Kidney (tissue), 14 donors: ENCODE data around the gene SLC30A2. TPM values are rescaled to one million over a fixed set of nuclear protein-coding genes. Genes with fewer than 3 reads are reported as not detected.

Experiments
- DNase-seq, 5 donors: peaks; one replicate each; pipeline ENCODE4 v3.0.0-alpha.2; 2013 to 2020
- FAIRE-seq: peaks from 2 replicates; lab custom pipeline; 2012; peaks lifted over from hg19 to GRCh38; lab: Jason Lieb, UNC
- H3K27ac ChIP-seq, 2 donors: one replicate each; pipeline ENCODE4 v1.7.0; 2013; ENCODE audit warnings: low read depth in 2 of 2, low read length in 2 of 2, inconsistent platforms in 1 of 2
- H3K27me3 ChIP-seq: one replicate; pipeline ENCODE4 v1.7.1; 2013; ENCODE audit warnings: low read length, inconsistent platforms; ENCODE audit not compliant: control insufficient read depth, insufficient read depth
- H3K36me3 ChIP-seq, 3 donors: one replicate each; pipeline versions ENCODE4 v1.7.0 to v1.7.1; 2013; ENCODE audit warnings: low read length in 3 of 3, control low read depth in 1 of 3, inconsistent platforms in 1 of 3; ENCODE audit not compliant: insufficient read depth in 3 of 3, control insufficient read depth in 2 of 3
- H3K4me1 ChIP-seq, 3 donors: one replicate each; pipeline versions ENCODE4 v1.7.0 to v1.7.1; 2013; ENCODE audit warnings: low read length in 3 of 3, inconsistent platforms in 1 of 3, low read depth in 1 of 3; ENCODE audit not compliant: control insufficient read depth in 2 of 3, insufficient read depth in 2 of 3
- H3K4me3 ChIP-seq, 3 donors: one replicate each; pipeline versions ENCODE4 v1.7.0 to v1.8.1; 2013; ENCODE audit warnings: low read length in 3 of 3, control low read depth in 1 of 3, inconsistent platforms in 1 of 3
- H3K9ac ChIP-seq, 3 donors: one replicate each; pipeline versions ENCODE4 v1.7.0 to v1.7.1; 2013; ENCODE audit warnings: low read length in 3 of 3, control low read depth in 1 of 3, inconsistent platforms in 1 of 3
- H3K9me3 ChIP-seq, 3 donors: one replicate each; pipeline versions ENCODE4 v1.7.0 to v1.7.1; 2013; ENCODE audit warnings: low read length in 3 of 3, control low read depth in 1 of 3, inconsistent platforms in 1 of 3; ENCODE audit not compliant: control insufficient read depth in 2 of 3, insufficient read depth in 1 of 3
- CTCF ChIP-seq: IDR thresholded peaks from 3 replicates; pipeline ENCODE4 v1.5.1; 2012; ENCODE audit warnings: mild to moderate bottlenecking, moderate library complexity, borderline replicate concordance; ENCODE audit not compliant: insufficient read depth; ENCODE audit errors: extremely low read depth
- intact Hi-C: fragments of 100-400 bp; cut with DNase I; formaldehyde crosslinking; loops from one replicate; pipeline ENCODE4 v1.11.1; 2022
- polyA plus RNA-seq: library from polyadenylated mRNA; stranded (reverse); fragments of 350-450 nt; fragmentation: Illumina TruSeq; extraction: RNeasy Lipid Tissue Mini Kit (QIAGEN cat#74804); gene quantifications from one replicate; pipeline ENCODE4 v1.2.3, GENCODE V29; 2014; ENCODE audit warnings: low read depth, low replicate concordance; ENCODE audit not compliant: insufficient read depth
- total RNA-seq: library from RNA; stranded (reverse); fragmentation: NEBNext Ultra II Directional; extraction: Animal tissue kit (Norgen Biotek cat#: 25700); gene quantifications from one replicate; pipeline ENCODE4 v1.2.1, GENCODE V29; 2021
- donor health status: control.
- donor health status: control.
- donor health status: control.
- donor health status: control.
- donor health status: control.
- donor health status: DM: yes; HTN: yes; CAD: no.
- donor health status: Normal renal cell carcinoma (clear cell type).

SLC30A2 gene
- total and polyA plus RNA-seq, 2 donors from 2014 or later: 26.8 to 34.4 TPM

GRCh38 chr1:26038477-26038876 lies 7.4 kb downstream of the SLC30A2 start:
- H3K9ac ChIP-seq: no peak overlapping the region
- no peaks in the 10 kb centered on the region for H3K9me3 ChIP-seq
- H3K27ac ChIP-seq: no peak overlapping the region
- H3K4me1 ChIP-seq: peaks cover 0 to 9% (median 7%) of the 10 kb centered on the region in 3 donors
- peaks cover 0 to 2% (median 0%) of the 10 kb centered on the region in 3 donors for H3K36me3 ChIP-seq
- no peak for TF ChIP-seq CTCF
- H3K4me3 ChIP-seq: no peak overlapping the region
- intact Hi-C loops: no loop called here
- DNase-seq (no peak), FAIRE-seq (no peak)
- no peaks in the 10 kb centered on the region for H3K27me3 ChIP-seq

DNA sequence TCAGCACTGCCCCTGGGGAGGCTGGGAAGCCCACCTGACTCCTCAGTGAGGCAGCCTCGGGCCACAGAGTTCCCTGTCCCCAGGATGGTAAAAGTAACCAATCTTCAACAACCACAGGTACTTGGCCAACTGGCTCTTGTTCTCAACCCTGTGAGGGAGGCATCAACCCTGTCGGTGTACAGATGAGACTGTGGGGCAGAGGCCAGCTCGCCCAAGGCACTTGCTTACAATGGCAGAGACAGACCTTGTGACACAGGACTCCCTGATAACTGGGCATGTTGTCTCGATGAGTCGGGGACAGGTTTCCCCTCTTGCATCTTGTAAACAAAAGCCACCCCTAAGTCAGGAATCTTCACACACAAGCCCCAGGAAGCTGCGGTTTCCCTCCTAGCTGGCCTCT lies 8.0 kb downstream of the SLC30A2 start:
- no peak for FAIRE-seq
- DNase-seq: no peak
- TF ChIP-seq CTCF: no peak
- intact Hi-C loops: no loop called here
- Histone ChIP-seq H3K36me3 (peaks cover 0 to 2% (median 0%) of the 10 kb centered on the region in 3 donors), H3K4me1 (peaks cover 0 to 9% (median 7%) of the 10 kb centered on the region in 3 donors), H3K4me3 (no peak overlapping the region), H3K27ac (no peak overlapping the region), H3K9me3 (no peaks in the 10 kb centered on the region), H3K9ac (no peak overlapping the region), H3K27me3 (no peaks in the 10 kb centered on the region)

GRCh38 chr1:26036756-26037281 lies 9.1 kb downstream of the SLC30A2 start:
- Histone ChIP-seq H3K4me3 (no peak overlapping the region), H3K9me3 (no peaks in the 10 kb centered on the region), H3K36me3 (no peaks in the 10 kb centered on the region), H3K27ac (no peak overlapping the region), H3K4me1 (peaks cover 0 to 9% (median 7%) of the 10 kb centered on the region in 3 donors), H3K27me3 (no peaks in the 10 kb centered on the region), H3K9ac (no peak overlapping the region)
- DNase-seq: no peak
- intact Hi-C loops: no loop called here
- no peak for FAIRE-seq
- no peak for TF ChIP-seq CTCF
